Calu3 (cell line): Measurements from ENCODE around the gene FBXO10. TPM values are rescaled to one million over a fixed set of nuclear protein-coding genes. Genes with fewer than 3 reads are reported as not detected.

Experiments used
- Bru-seq: library from RNA; stranded (reverse); fragments of 400-500 nt; gene quantifications from one replicate; lab custom pipeline; 2021; lab: Mats Ljungman, UMichigan
- BruChase-seq, 2 experiments: library from RNA; stranded (reverse); fragments of 400-500 nt; gene quantifications; one replicate each; lab custom pipeline; 2021; lab: Mats Ljungman, UMichigan
- BruUV-seq: library from RNA; stranded (reverse); fragments of 400-500 nt; replicated peaks from 2 replicates; lab custom pipeline; 2021; lab: Mats Ljungman, UMichigan
- CTCF ChIA-PET: fragments of 300-600 bp; sonication (Branson Sonifier 250); formaldehyde crosslinking; loops from one replicate; lab custom pipeline; 2022; ENCODE audit warnings: antibody characterized with exemption; lab: Charles Lee
- DNase-seq: peaks from one replicate; pipeline ENCODE4 v3.0.0; 2022
- H3K27ac Mint-ChIP-seq: one replicate; pipeline ENCODE4 v1.8.0; 2022; ENCODE audit warnings: mixed read lengths; ENCODE audit not compliant: unreplicated experiment
- H3K27me3 Mint-ChIP-seq: one replicate; pipeline ENCODE4 v1.8.0; 2022; ENCODE audit warnings: mixed read lengths; ENCODE audit not compliant: unreplicated experiment
- H3K36me3 Mint-ChIP-seq: one replicate; pipeline ENCODE4 v1.8.0; 2022; ENCODE audit warnings: mild to moderate bottlenecking, moderate library complexity, mixed read lengths; ENCODE audit not compliant: insufficient read depth, unreplicated experiment
- H3K4me1 Mint-ChIP-seq: one replicate; pipeline ENCODE4 v1.8.0; 2022; ENCODE audit warnings: mild to moderate bottlenecking, low read depth, mixed read lengths; ENCODE audit not compliant: unreplicated experiment
- H3K4me3 Mint-ChIP-seq: one replicate; pipeline ENCODE4 v1.8.0; 2022; ENCODE audit warnings: mild to moderate bottlenecking, low read depth, moderate library complexity, mixed read lengths; ENCODE audit not compliant: unreplicated experiment
- H3K9me3 Mint-ChIP-seq: one replicate; pipeline ENCODE4 v1.8.0; 2022; ENCODE audit warnings: low read depth, mixed read lengths; ENCODE audit not compliant: unreplicated experiment
- intact Hi-C: fragments of 100-400 bp; cut with micrococcal nuclease; formaldehyde crosslinking; loops from one replicate; pipeline ENCODE4 v1.10.0; 2022; ENCODE audit not compliant: unreplicated experiment
- long read RNA-seq: library from polyadenylated mRNA; stranded (forward); transcript quantifications from one replicate; pipeline ENCODE4 v2.0.0, GENCODE V29; 2022
- total RNA-seq: library from RNA; stranded (reverse); gene quantifications from 2 replicates; pipeline ENCODE4 v1.2.3, GENCODE V29; 2022
- TF ChIP-seq, protein P1 (sequence below): fragments of 200-600 bp; IDR thresholded peaks from one replicate; pipeline ENCODE4 v1.8.0; 2022; ENCODE audit warnings: antibody characterized with exemption; ENCODE audit not compliant: unreplicated experiment

Gene FBXO10, protein sequence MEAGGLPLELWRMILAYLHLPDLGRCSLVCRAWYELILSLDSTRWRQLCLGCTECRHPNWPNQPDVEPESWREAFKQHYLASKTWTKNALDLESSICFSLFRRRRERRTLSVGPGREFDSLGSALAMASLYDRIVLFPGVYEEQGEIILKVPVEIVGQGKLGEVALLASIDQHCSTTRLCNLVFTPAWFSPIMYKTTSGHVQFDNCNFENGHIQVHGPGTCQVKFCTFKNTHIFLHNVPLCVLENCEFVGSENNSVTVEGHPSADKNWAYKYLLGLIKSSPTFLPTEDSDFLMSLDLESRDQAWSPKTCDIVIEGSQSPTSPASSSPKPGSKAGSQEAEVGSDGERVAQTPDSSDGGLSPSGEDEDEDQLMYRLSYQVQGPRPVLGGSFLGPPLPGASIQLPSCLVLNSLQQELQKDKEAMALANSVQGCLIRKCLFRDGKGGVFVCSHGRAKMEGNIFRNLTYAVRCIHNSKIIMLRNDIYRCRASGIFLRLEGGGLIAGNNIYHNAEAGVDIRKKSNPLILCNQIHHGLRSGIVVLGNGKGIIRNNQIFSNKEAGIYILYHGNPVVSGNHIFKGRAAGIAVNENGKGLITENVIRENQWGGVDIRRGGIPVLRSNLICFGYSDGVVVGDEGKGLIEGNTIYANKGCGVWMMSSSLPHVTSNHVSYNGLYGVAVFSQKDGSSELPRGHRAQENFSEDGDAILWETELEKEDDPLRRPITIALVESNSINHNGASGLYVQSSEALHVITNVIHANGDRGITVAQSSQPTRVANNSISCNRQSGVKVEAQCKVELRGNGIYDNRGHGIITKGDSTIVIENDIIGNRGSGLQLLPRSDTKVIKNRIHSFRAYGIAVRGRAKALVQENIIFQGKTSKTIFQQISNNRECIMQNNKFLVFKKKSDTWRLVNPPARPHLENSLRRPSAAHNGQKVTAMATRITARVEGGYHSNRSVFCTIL
- total RNA-seq (0.94 and 1.1 TPM in 2 replicates), Bru-seq, nascent RNA (percentile 29 among the genes with signal in this experiment), BruChase-seq, experiment 1, labeled RNA remaining after a 6-hour chase (percentile 31 among the genes with signal in this experiment), BruChase-seq, experiment 2, labeled RNA remaining after a 2-hour chase (percentile 28 among the genes with signal in this experiment)
- long read RNA-seq: 0 reads

DNA sequence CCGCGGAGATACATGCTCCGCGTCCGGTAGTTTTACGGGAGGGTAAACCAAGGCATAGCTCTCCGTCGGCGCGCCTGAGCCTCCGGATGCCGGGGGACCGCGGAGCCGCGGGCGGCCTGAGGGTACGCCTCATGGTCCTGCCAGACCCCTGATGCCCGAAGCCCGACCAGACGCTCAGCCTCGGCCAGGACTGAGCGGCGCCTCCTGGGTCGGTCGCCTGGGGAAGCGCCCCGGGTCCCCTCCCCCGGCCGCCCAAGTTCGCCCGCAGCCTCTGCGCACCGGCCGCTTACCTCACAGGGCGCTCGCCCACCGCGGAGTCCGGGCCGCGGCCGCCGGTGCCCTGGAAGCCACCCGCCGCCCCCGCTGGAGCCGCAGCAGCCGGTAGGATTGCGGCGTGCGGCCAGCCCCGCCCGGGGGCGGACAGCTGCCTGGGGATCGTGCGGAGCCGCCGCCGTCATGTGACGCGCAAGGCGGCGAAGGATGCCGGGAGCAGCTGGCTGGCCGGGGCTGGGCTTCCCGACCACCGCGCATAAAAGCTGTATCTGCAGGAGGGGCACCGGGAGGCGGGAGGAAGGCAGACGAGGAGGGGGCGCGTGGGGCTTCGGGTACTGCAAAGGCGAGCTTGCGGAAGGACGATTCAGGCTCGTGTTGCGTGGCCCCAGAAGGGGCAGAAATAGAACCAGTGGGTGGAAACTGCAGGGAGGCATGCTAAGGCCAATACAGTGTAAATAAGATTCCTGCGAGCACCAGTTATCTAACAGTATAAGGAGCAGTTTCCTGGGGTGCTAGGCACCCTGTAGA lies at the start of gene FBXO10:
Gene FBXO10 (minus strand): TSS at position 460 of the 801 bp plus-strand sequence. CDS start 34,612 bp downstream, outside the sequence.
- peak within 1 kb of the TSS; percentile 74 for H3K4me3 Mint-ChIP-seq
- TF ChIP-seq, protein P1, sequence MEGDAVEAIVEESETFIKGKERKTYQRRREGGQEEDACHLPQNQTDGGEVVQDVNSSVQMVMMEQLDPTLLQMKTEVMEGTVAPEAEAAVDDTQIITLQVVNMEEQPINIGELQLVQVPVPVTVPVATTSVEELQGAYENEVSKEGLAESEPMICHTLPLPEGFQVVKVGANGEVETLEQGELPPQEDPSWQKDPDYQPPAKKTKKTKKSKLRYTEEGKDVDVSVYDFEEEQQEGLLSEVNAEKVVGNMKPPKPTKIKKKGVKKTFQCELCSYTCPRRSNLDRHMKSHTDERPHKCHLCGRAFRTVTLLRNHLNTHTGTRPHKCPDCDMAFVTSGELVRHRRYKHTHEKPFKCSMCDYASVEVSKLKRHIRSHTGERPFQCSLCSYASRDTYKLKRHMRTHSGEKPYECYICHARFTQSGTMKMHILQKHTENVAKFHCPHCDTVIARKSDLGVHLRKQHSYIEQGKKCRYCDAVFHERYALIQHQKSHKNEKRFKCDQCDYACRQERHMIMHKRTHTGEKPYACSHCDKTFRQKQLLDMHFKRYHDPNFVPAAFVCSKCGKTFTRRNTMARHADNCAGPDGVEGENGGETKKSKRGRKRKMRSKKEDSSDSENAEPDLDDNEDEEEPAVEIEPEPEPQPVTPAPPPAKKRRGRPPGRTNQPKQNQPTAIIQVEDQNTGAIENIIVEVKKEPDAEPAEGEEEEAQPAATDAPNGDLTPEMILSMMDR: no peak
- H3K9me3 Mint-ChIP-seq: no peaks in the 10 kb centered on the region
- no peak within 1 kb of the TSS for H3K27ac Mint-ChIP-seq
- BruUV-seq: no TSS peak
- H3K36me3 Mint-ChIP-seq: peaks cover 5% of the 10 kb centered on the region
- no peaks in the 10 kb centered on the region for H3K27me3 Mint-ChIP-seq
- intact Hi-C loops: no loop called here
- no peaks in the 10 kb centered on the region for H3K4me1 Mint-ChIP-seq
- CTCF ChIA-PET: no interaction called here
- peak; percentile 24 for DNase-seq

DNA sequence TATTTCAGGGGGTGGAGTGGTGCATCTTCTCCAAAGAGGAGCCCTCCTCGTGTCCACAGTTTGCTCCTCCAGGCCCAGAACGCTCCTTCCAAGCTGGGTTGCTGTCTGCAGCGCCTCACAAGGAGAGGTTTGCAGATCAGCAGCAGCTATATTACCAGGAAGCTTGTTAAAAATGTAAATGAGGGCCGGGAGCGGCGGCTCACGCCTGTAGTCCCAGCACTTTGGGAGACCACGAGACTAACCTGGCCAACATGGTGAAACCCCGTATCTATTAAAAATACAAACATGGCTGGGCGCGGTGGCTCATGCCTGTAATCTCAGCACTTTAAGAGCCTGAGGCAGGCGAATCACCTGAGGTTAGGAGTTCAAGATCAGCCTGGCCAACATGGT lies 49.6 kb upstream of the FBXO10 start:
- Mint-ChIP-seq H3K27ac (no peak overlapping the region), H3K9me3 (no peaks in the 10 kb centered on the region), H3K4me3 (no peak overlapping the region), H3K27me3 (no peaks in the 10 kb centered on the region), H3K36me3 (no peaks in the 10 kb centered on the region), H3K4me1 (no peaks in the 10 kb centered on the region)
- CTCF ChIA-PET: no interaction called here
- intact Hi-C loops: no loop called here
- TF ChIP-seq, protein P1: no peak
- DNase-seq: no peak
- BruUV-seq: no TSS peak

DNA sequence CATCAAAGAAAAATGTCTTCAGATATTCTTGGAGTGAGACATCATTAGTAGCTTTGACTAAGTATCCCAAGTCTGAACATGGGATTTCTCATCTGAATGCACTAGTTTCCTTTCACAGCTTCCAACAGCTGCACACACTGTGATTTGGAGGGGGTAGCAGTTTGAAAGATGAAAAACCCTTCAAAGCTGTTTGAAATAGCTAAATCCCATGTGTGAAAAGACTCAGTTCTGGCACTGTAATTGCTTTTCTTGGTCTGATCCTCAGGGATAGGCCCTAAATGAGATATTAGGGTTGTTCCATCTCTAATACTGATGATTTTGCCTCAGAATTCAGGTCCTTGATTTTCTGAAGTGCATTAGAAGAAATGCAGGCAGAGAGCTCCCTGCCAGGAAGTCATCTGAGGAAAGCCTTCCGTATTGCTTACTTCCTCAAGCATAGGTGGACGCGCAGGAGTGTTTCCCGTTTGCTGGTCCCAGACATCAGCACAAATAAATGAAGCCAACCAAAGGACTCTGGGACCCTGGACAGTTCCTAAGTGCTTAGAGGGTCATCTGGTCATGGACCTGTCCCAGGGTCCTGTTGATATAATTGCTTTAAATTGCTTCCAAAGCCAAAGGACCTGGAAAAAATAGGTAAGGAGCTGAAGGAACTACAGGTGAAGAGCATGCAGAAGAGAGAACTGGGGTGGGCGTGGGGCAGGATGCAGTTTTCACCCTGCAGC lies 49.0 kb upstream of the FBXO10 start:
- no peak for DNase-seq
- Mint-ChIP-seq H3K4me3 (no peak overlapping the region), H3K27me3 (no peaks in the 10 kb centered on the region), H3K36me3 (no peaks in the 10 kb centered on the region), H3K4me1 (no peaks in the 10 kb centered on the region), H3K27ac (no peak overlapping the region), H3K9me3 (no peaks in the 10 kb centered on the region)
- no TSS peak for BruUV-seq
- intact Hi-C loops: no loop called here
- CTCF ChIA-PET: no interaction called here
- TF ChIP-seq, protein P1: no peak
